Mesothelial cell of epicardium (in vitro differentiated cells): ENCODE data around the gene CDCA7L. TPM values are rescaled to one million over a fixed set of nuclear protein-coding genes. Genes with fewer than 3 reads are reported as not detected.
"Not testable (repeated sequence)": the region's sequence is repeated elsewhere in the genome, so short reads cannot be mapped to it uniquely, and the experiment has no call there.

Source experiments
- DNase-seq, 2 experiments: peaks; one replicate each; pipeline ENCODE4 v3.0.0; 2021; ENCODE audit warnings: low spot score in 2 of 2; ENCODE audit not compliant: unreplicated experiment in 2 of 2
- H3K27ac Mint-ChIP-seq: 2 replicates; pipeline ENCODE4 v1.8.0; 2021; ENCODE audit warnings: mixed read lengths
- H3K27me3 Mint-ChIP-seq: 2 replicates; pipeline ENCODE4 v1.8.0; 2021; ENCODE audit warnings: low read depth, mixed read lengths
- H3K36me3 Mint-ChIP-seq: 2 replicates; pipeline ENCODE4 v1.8.0; 2021; ENCODE audit warnings: mixed read lengths
- H3K4me1 Mint-ChIP-seq: 2 replicates; pipeline ENCODE4 v1.8.0; 2021; ENCODE audit warnings: mixed read lengths
- H3K4me3 Mint-ChIP-seq: 2 replicates; pipeline ENCODE4 v1.8.0; 2021; ENCODE audit warnings: mild to moderate bottlenecking, moderate library complexity, mixed read lengths
- H3K9me3 Mint-ChIP-seq: 2 replicates; pipeline ENCODE4 v1.8.0; 2021; ENCODE audit warnings: mixed read lengths
- CTCF ChIP-seq: fragments of 200-600 bp; sonication (generic); IDR thresholded peaks from one replicate; pipeline ENCODE4 v1.5.0; 2021; ENCODE audit warnings: antibody characterized with exemption; ENCODE audit not compliant: unreplicated experiment
- total RNA-seq: library from RNA; stranded (reverse); gene quantifications from 3 replicates; pipeline ENCODE4 v1.2.1, GENCODE V29; 2021

CDCA7L gene
- total RNA-seq, 1 donor from 2014 or later: 26.5 TPM

- DNase-seq: no peak
- Mint-ChIP-seq H3K4me3 (no peak overlapping the region), H3K27ac (no peak overlapping the region), H3K4me1 (no peaks in the 10 kb centered on the region), H3K9me3 (no peaks in the 10 kb centered on the region), H3K36me3 (peaks cover 6% of the 10 kb centered on the region), H3K27me3 (no peaks in the 10 kb centered on the region)
- TF ChIP-seq CTCF: no peak
Measured at GRCh38 chr7:21893401-21893800, 52.3 kb downstream of the CDCA7L start.

- TF ChIP-seq CTCF: no peak
- H3K27ac Mint-ChIP-seq: no peak overlapping the region
- peaks cover 2% of the 10 kb centered on the region for H3K36me3 Mint-ChIP-seq
- H3K4me1 Mint-ChIP-seq: no peaks in the 10 kb centered on the region
- no peaks in the 10 kb centered on the region for H3K9me3 Mint-ChIP-seq
- H3K4me3 Mint-ChIP-seq: no peak overlapping the region
- no peaks in the 10 kb centered on the region for H3K27me3 Mint-ChIP-seq
- DNase-seq: no peak
Measured at GRCh38 chr7:21891291-21891690, 54.4 kb downstream of the CDCA7L start.

- Mint-ChIP-seq H3K36me3 (no peaks in the 10 kb centered on the region), H3K4me1 (no peaks in the 10 kb centered on the region), H3K4me3 (no peak overlapping the region), H3K27me3 (no peaks in the 10 kb centered on the region), H3K9me3 (no peaks in the 10 kb centered on the region), H3K27ac (no peak overlapping the region)
- TF ChIP-seq CTCF: no peak
- DNase-seq: no peak
Measured at GRCh38 chr7:21887779-21888178, 57.9 kb downstream of the CDCA7L start.

GRCh38 chr7:21887353-21887752 lies 58.3 kb downstream of the CDCA7L start:
- TF ChIP-seq CTCF: no peak
- H3K9me3 Mint-ChIP-seq: no peaks in the 10 kb centered on the region
- H3K4me1 Mint-ChIP-seq: no peaks in the 10 kb centered on the region
- DNase-seq: no peak
- H3K36me3 Mint-ChIP-seq: no peaks in the 10 kb centered on the region
- no peaks in the 10 kb centered on the region for H3K27me3 Mint-ChIP-seq
- no peak overlapping the region for H3K27ac Mint-ChIP-seq
- H3K4me3 Mint-ChIP-seq: no peak overlapping the region

- no peak for DNase-seq
- H3K4me1 Mint-ChIP-seq: no peaks in the 10 kb centered on the region
- H3K4me3 Mint-ChIP-seq: no peak overlapping the region
- H3K9me3 Mint-ChIP-seq: no peaks in the 10 kb centered on the region
- H3K27ac Mint-ChIP-seq: no peak overlapping the region
- no peaks in the 10 kb centered on the region for H3K36me3 Mint-ChIP-seq
- H3K27me3 Mint-ChIP-seq: no peaks in the 10 kb centered on the region
- no peak for TF ChIP-seq CTCF
Measured at GRCh38 chr7:21886396-21886795, 59.3 kb downstream of the CDCA7L start.

GRCh38 chr7:21884496-21884895 lies 61.2 kb downstream of the CDCA7L start:
- Mint-ChIP-seq H3K36me3 (no peaks in the 10 kb centered on the region), H3K9me3 (no peaks in the 10 kb centered on the region), H3K4me3 (no peak overlapping the region), H3K27ac (no peak overlapping the region), H3K27me3 (no peaks in the 10 kb centered on the region), H3K4me1 (no peaks in the 10 kb centered on the region)
- DNase-seq: no peak
- TF ChIP-seq CTCF: no peak

- H3K36me3 Mint-ChIP-seq, H3K9me3 Mint-ChIP-seq, H3K27ac Mint-ChIP-seq, DNase-seq, H3K4me1 Mint-ChIP-seq, H3K4me3 Mint-ChIP-seq, H3K27me3 Mint-ChIP-seq: not testable (repeated sequence)
Measured at GRCh38 chr7:21883501-21883900, 62.2 kb downstream of the CDCA7L start.
